T-helper 1 cell (primary cell): ENCODE data around the gene ARHGAP45.

Experiments used
- DNase-seq, 5 donors: peaks; one replicate each; pipeline ENCODE4 v3.0.0-alpha.2; 2012 to 2020

ARHGAP45 gene

DNA sequence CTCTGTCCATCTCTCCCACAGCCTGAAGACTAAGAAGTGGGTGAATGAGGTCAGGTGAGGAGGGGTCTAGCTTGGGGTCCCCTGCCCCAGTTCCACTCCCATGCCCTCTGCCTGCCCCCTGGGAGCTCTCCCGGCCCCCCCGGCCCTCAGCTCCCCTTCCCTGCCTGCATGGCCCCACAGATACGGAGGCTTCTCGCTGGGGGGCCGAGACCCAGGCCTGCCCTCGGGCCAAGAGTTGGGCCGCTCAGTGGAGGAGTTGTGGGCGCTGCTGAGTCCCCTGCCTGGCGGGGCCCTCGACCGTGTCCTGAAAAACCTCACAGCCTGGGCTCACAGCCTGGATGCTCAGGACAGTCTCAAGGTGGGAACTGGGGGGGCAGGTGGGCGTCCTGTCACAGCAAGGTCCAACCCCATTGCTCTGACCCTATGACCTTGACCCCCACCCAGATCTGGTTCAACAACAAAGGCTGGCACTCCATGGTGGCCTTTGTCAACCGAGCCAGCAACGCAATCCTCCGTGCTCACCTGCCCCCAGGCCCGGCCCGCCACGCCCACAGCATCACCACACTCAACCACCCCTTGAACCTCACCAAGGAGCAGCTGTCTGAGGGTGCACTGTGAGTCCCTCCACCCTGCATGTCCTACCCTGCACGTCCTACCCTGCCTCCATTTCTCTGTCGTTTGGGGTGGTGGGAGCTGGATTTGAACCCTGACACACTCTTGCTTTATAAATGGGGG, 10.9 kb upstream of the ARHGAP45 start:
- DNase-seq = no peak

DNA sequence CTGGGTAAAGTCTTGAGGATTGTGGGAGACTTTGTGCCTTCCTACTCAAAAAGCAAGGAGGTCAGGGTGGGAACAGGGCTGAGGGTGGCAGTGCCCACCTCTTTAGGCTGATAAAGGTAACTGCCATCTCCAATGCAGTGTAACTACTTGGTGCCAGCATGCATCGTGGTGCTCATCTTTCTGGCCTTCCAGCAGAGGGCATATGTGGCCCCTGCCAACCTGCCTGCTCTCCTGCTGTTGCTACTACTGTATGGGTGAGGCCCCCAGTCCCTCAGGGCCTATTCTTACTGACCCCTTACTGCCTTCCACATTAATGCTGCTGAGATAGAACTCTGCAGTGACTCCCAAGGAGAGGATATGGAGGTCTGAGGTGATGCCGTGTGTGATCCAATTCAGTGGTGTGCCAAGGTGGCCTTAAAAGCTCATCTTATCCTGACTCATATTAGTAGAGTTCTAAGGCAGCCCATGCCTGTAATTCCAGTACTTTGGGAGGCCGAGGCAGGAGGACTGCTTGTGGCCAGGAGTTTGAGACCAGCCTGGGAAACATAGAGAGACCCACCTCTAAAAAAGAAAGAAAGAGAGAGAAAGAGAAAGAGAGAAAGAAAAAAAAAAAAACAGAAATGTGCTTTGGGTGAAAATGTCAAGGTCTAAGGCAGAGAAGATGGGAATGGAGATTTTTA, 9.7 kb upstream of the ARHGAP45 start:
- peak in 1 of 5 donors; percentile 67 for DNase-seq

DNA sequence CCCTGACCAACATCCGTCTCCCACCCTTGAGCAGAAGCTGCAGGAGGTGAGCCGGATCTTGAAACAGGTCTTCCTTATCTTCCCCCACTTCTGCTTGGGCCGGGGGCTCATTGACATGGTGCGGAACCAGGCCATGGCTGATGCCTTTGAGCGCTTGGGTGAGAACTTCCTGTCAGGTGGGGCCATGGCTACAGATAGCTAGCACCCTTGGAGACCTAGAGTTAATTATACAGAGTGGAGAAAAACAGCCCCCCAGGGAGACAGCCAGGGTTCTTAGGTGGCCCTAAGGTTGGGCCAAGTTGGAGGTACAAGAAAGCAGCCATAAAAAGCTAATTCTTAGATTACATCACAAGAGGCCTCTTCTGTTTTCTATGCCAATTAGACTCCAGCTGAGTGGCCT, 8.9 kb upstream of the ARHGAP45 start:
- no peak for DNase-seq

DNA sequence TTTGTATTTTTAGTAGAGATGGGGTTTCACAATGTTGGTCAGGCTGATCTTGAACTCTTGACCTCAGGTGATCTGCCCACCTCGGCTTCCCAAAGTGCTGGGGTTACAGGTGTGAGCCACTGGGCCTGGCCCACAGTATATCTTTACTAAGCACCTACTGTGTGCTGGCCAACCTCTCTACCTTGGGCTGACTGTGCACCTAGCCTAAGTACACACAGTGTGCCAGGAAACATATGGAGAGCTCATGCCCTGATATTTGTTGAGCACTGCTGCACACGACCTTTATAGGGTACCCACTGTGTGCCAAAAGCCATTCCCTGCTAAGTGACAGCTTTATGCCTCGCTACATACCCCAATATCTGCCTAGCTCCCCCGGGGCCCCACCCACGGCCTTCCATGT, 6.3 kb upstream of the ARHGAP45 start:
- DNase-seq = no peak

DNA sequence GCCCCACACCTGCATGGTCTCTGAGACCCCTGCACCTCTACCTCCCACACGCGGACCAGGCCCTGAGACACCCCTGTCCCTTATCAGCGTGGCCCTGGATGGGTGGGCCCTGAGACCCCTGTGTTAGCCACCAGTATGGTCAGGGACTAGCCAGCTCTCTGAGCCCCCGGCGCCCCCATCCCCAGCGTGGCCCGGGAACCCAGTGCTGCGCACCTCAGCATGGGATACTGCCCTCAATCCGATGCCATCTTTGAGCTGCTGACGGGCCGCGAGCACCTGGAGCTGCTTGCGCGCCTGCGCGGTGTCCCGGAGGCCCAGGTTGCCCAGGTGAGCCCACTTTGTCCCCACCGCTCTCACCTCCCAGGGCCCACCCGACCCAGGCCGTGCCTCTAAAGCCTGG, 5.0 kb upstream of the ARHGAP45 start:
- no peak for DNase-seq

DNA sequence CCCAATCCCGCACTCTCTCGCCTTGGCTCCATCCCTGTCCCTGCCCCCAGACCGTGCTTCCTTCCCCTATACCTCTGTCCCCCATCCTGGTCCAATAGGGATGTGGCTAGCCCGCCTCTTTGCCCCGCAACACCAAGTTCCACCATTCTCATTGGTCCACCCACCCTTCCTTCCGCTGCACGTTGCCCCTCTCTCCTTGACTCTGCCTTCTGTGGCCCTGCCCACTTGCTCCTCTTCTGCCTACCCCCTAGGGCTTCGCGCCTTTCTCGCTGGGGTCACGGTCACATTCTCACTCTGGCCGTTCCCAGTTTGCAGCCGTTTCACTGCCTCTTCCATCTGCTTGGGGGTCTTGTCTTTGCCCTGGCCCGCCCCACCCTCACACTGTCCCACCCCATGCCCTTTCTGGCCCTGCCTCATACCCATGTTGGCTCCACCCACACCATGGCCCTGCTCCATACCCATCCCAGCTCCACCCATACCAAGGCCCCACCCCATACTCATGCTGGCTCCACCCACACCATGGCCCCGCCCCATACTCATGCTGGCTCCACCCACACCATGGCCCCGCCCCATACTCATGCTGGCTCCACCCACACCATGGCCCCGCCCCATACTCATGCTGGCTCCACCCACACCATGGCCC, 4.5 kb upstream of the ARHGAP45 start:
- DNase-seq = no peak

DNA sequence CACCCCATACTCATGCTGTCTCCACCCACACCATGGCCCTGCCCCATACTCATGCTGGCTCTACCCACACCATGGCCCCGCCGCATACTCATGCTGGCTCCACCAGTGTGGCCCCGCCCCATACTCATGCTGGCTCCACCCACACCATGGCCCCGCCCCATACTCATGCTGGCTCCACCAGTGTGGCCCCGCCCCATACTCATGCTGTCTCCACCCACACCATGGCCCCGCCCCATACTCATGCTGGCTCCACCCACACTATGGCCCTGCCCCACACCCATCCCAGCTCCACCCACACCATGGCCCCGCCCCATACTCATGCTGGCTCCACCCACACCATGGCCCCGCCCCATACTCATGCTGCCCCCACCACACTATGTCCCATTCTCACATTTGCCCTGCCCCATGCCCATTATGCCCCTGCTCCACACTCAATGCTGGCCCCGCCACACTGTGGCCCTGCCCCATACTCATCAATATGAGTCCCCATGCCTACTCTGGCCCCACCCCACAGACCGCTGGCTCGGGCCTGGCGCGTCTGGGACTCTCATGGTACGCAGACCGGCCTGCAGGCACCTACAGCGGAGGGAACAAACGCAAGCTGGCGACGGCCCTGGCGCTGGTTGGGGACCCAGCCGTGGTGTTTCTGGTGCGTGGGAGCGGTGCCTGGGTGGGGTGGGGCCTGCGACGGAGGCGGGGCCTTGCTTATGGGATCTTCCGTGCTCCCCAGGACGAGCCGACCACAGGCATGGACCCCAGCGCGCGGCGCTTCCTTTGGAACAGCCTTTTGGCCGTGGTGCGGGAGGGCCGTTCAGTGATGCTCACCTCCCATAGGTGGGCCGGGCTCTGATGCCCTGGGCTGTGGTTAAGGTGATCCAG, 3.7 kb upstream of the ARHGAP45 start:
- DNase-seq = peak; percentile 45 to 66 (median 65)

DNA sequence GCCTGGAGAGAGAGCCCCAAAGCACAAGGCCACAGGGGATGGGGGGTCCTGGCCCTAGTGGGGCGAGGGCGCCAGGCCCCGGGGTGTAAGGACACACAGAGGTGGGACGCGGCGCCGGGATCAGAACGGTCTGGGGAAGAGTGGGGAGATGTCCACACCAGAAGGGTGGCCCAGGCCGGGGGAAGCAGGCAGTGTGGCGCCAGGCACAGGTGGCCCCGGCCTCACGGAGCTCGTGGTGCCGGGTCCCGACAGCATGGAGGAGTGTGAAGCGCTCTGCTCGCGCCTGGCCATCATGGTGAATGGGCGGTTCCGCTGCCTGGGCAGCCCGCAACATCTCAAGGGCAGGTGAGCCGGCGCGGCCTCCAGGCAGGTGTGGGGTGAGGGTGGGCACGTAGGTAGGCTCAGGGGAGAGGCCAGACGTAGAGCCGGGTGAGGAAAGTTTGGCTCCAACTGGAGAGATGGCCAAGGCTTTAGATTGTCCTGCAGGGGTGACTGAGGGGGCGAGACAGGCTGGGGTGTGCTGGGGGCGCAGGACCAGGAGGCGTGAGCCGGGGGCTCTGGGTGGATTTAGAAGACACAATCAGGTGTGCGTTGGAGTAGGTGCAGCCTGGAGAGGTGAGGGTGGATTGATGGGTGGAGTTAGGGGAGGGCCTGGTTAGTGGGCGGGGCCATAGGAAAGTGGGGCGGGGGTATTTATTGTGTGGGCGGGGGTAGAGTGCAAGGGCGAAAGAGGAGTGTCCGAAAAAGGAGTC, 2.9 kb upstream of the ARHGAP45 start:
- no peak for DNase-seq

DNA sequence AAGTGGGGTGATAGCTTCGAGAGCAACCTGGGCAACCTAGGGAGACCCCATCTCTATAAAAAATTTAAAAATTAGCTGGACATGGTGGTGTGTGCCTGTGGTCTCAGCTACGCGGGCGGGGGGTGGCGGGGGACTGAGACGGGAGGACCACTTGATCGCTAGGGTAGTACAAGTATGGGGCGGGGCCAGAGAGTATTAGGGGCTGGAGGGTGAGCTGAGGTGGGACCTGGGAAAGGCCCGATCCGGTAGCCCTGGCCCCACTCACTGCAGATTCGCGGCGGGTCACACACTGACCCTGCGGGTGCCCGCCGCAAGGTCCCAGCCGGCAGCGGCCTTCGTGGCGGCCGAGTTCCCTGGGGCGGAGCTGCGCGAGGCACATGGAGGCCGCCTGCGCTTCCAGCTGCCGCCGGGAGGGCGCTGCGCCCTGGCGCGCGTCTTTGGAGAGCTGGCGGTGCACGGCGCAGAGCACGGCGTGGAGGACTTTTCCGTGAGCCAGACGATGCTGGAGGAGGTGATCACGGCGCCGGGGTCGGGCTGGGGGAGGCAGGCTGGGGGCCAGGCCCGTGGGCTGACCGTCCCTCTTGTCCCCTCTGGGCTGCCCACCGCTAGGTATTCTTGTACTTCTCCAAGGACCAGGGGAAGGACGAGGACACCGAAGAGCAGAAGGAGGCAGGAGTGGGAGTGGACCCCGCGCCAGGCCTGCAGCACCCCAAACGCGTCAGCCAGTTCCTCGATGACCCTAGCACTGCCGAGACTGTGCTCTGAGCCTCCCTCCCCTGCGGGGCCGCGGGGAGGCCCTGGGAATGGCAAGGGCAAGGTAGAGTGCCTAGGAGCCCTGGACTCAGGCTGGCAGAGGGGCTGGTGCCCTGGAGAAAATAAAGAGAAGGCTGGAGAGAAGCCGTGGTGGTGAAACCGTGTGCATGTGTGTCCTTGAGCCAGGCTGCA, 2.0 kb upstream of the ARHGAP45 start:
- peak in 4 of 5 donors; percentile 45 to 82 (median 63) for DNase-seq

DNA sequence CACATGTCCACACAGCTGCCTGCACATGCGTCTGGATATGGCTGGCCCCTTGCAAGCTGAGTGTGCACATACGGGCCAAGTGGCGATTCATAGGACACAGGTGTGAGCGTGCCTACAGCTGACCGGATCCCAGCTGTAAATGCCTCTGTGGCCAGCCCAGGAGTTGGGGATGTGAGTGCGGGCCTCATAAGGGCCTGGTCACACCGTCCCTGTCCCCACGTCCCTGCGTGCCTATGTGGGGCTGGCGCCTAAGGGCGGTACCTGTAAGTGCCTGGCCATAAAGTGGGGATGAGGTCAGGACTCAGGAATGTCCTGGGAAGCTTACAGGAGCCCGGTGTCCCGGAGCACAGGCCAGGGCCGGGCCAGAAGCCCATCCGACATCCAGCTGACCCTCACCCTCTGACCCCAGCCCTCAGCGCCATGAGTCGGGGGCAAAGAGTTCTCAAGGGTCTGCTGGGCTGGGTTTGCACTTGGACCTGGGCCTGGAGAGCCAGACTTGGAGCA, 1.3 kb upstream of the ARHGAP45 start:
- no peak for DNase-seq

DNA sequence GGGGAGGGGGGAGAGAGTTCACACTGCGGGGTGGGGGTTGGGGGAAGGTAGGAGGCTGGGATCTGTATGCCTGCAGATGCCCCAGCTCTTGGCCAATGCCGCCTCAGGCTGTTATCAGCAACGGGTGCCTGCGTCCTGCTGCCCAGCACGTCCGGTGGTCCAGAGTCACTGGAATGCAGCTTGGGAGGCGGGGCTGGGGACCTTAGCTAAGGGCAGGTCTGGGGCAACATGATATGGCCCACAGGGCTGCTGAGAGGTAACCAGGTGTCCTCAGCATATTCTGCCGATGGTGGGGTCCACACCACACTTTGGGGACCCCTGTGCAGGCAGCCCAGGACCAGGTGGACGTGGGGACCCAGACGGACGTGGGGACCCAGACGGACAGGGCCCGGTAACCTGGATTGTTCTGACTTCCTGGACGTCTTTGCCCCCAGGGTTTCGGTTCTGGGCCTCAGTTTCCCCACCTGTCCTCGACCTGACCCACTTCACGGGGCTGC, 668 bp upstream of the ARHGAP45 start:
- DNase-seq = no peak

DNA sequence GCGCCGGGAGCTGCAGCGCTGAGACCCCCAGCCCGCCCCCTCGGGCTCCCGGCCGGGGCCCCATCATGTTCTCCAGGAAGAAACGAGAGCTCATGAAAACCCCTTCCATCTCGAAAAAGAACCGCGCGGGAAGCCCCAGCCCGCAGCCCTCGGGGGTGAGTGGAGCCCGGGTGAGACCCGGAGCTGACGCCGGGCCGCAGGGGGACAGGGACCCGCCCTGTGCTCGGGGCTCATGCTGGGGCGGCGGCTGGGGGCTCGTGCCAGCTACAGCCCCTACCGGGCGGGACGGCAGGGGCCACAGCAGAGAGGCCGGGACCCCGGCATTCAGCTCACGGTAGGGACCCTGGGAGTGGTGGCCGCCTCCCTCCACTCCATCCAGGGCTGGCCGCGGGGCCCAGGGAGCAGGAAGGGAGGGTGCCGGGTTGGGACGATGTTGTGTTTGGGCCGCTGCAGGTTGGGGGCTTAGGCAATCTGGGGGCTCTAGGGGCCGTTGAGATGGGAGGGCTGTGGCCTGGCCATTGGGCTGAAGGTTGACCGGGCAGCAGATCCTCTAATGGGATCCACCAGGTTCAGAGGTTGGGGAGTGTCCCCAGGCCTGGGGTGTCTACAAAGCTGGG, 482 bp downstream of the ARHGAP45 start:
- DNase-seq = peak in 4 of 5 donors; percentile 61 to 76 (median 70)

DNA sequence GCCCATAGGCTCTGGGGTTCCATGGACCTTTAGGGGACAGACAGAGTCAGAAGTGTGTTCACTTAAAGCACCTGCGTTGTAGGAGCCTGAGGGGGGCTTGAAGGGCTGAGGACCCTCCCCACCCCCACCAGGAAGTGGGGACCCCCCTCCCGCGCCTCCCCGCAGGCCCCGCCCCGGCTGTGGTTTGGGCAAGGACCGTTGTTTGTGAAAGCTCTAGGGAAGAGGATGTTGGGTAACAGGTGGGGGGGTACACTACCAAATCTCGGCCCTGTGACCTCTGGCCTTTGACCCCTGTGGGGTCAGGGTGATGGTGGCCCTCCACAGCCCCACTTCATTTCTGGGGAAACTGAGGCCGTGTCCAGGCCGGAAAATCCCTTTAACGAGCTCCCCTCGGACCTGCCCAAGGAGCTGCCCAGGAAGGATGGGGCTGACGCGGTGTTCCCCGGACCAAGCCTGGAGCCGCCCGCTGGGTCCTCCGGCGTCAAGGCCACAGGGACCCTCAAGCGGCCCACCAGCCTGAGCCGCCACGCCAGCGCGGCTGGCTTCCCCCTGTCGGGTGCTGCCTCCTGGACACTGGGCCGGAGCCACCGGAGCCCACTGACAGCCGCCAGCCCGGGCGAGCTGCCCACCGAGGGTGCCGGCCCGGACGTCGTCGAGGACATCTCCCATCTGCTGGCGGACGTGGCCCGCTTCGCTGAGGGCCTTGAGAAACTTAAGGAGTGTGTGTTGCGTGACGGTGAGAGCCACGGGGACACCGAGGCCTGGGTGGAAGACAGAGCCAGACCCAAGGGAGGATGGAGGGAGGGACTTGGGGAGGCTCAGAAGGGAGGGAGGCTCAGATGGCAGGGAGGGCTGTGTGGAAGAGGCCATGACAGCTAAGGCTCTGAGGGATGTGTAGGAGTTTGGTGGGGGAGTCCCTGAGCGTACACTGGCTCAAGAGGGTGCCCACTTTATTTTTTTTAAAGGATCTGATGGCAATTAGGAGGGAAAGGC, 1.3 kb downstream of the ARHGAP45 start:
- peak in 3 of 5 donors; percentile 57 to 81 (median 58) for DNase-seq

DNA sequence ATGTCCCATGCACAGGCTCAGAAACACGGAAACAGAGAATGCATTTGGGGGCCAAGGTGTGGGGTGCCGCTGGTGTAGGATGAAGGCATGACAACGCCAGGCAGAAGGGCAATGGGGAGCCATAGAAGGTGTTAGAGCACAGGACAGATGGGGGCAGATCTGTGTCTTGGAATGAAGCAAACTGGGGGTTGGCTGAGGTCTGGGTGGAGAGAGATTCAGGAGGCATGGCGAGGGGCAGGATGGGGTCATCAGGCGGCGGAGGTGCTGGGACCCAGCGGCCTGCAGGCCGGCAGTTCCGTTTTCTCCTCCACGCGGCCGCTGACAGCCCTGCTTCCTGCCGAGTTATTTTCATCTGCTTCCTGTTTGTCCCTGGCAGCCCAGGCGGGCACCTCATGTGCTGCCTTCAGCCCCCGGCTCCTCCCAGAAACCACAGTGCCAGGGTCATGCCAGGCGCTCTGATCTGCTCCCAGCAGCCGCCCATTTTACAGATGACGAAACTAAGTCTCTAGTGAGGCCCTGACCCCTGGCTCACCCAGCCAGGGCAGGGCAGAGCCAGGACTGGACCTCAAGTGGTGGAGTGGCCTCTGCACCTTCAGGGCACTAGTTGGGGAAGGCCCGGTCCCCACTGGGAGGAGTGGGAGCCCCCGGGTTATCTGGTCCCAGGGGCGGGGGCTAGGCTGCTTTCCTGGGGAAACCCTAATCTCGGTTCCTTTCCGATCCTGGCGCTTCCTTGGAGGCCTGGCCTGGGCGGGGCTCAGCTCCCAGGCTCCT, 2.2 kb downstream of the ARHGAP45 start:
- peak; percentile 56 to 93 (median 64) for DNase-seq

DNA sequence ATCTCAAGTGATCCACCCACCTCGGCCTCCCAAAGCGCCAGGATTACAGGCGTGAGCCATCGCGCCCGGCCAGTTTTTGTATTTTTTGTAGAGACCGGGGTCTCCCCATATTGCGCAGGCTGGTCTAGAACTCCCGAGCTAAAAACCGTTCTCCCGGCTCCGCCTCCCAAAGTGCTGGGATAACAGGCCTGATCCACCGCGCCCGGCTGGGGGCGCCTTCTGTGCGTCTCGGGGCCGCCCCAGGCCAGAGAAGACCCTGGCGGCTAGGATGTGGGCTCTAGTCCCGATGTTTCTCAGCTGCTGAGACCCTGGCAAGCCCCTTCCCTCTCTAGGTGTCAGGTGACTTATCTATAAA, 3.6 kb downstream of the ARHGAP45 start:
- DNase-seq = no peak

DNA sequence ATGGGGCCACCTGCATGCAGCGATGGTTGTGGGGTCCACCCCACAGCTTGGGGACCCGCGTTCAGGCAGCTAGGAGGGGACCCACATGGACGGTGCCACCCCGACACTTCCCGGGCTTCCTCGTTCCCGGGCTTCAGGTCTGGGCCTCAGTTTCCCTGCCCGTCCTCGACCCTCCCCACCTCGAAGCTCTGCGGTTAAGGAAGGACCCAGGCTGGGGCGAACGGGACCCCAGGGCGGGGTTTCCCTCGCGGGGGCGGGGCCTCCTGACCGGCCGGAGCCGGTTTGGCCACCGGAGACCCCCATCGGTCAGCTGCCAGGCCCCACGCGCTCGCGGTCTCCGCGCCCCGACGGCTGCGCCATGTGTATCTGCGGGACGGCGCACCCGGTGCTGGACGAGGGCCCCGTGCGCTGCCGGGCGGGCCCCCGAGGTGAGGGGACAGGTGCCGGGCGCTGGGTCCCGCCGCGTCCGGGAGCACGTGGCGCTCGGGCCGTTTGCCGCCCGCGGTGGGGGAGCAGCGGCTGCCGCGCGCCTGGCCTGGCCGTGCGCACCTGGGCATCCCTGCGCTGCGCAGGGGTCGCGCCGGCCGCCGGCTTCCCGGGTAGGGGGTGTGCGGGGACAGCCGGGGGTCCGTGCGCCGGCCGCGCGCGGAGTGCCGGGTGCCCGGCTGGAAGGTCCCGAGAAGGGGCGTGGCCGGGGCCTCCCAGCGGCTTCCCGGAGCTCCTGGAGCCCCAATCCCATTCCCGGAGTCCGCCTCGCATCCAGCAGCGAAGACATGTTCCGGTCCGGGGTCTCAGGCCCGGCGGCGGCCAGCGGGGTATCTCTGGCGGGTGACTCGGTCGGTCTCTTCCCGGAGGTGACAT, 4.2 kb downstream of the ARHGAP45 start:
- DNase-seq = no peak
